CD4-positive, alpha-beta T cell treated with Interleukin-6 at 100 ng/mL for 8 hours (primary cell): ENCODE measurements around the gene NUBP1.

Source experiments
- DNase-seq: peaks from one replicate; pipeline ENCODE4 v3.0.0-alpha.2; 2020; ENCODE audit warnings: mixed read lengths, low spot score

The NUBP1 gene

DNA sequence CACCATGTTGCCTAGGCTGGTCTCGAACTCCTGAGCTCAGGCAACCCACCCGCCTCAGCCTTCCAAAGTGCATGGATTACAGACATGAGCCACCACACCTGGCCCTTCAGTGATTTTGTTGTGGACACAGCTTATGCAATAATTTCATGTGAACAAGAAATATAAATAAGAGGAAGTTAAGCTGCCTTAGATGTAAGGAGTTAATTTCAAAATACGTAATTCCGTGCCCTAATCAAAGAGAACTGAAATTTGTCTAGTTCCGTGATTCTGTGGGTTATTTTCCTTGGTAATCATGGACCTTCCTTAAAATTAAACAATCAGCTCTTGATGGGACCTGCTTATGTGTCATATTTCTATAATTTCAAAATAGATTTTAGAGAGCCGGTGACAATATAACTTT is 63.1 kb downstream of the NUBP1 start:
- DNase-seq, result no peak

DNA sequence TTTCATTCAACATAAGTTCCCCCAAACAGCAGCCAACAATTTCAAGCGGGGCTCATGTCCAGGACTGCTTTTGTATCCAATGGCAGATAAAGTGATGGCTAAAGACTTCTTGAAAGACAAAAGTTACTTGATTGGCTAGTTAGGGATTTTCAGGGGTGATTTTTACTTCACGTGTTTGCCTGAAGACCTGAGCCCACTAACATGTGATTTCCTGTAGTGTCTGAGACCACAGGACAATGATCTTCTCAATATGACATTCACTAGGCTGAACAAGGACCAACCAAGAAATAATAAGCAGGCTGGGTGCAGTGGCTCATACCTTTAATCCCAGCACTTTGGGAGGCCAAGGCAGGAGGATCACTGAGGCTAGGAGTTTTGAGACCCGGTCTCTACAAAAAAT is 64.6 kb downstream of the NUBP1 start:
- DNase-seq, result no peak

DNA sequence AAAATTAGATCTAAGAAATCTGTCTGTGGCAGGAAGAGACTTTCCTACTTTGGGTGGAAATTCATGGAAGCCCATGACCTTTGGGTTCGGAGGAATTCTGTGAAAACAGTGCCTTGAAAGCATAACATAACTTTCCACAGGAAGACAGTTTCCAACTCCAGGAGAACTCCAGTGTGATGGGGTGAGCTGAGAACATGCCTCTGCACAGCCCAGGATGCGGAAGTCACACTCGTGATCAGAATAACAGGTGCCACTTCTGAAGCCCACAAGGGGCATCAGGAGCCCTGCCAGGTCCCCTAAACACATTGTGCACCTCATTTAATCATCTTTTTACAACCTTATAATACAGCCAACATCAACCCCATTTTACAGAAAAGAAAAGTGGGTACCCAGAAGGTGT is 65.2 kb downstream of the NUBP1 start:
- no peak for DNase-seq

DNA sequence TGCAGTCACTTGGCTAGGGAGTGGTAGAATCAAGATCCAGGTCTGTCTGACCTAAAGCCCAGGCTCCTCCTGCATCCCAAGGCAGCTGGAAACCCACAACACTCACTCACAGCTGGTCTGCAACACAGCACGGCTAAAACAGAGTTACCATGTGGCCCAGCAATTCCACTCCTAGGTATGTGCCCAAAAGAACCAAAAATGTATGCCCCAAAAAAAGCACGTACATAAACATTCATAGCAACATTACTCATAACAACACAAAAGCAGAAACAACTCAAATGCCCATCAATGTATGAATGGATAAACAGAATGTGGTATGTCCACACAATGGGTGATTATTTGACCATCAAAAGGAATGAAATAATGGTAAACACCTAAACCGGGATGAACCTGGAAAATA is 66.1 kb downstream of the NUBP1 start:
- no peak for DNase-seq

DNA sequence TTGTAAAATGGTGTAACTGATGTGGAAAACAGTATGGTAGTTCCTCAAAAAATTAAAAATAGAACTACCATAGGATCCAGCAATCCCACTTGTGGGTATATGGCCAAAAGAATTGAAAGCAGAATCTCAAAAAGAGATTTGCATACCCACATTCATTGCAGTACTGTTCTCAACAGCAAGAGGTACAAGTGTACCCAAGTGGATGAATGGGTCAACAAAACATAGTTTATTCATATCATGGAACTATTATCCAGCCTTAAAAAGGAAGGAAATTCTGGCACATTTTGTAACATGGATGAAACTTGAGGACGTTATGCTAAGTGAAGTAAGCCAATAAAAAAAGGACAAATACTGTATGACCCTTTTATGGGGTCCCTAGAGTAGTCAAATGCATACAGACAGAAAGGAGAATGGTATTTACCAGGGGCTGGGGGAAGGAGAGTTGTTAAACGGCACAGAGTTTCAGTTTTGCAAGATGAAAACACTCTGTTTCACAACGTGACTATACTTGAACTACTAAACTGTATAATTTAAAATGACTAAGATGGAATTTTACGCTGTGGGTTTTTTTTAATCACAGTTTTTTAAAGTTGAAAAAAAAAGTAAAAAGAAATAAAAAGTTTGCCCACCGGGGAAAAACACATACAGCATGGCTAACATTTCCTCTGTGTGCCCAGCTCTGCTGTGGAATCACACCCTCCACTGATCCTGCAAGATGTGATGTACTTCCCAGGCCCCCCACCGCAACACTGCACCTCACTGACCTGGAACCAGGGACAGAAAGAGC is 68.9 kb downstream of the NUBP1 start:
- DNase-seq, result no peak

DNA sequence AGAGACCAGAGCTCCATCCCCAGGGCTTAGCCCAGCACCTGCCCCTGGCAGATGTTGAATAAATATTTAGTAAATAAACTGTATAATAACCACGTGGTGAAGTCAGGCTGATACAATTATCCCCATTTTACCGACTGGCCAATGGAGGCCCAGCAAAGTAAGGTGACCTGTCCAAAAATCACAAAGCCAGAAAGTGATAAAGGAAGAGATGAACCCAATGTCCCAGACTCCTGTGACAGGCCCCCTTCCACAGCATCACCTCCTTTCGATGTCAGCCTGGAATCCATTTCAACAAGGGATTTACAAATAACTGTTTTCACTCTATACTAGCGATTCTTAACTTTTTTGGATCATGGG is 69.4 kb downstream of the NUBP1 start:
- DNase-seq, result no peak

DNA sequence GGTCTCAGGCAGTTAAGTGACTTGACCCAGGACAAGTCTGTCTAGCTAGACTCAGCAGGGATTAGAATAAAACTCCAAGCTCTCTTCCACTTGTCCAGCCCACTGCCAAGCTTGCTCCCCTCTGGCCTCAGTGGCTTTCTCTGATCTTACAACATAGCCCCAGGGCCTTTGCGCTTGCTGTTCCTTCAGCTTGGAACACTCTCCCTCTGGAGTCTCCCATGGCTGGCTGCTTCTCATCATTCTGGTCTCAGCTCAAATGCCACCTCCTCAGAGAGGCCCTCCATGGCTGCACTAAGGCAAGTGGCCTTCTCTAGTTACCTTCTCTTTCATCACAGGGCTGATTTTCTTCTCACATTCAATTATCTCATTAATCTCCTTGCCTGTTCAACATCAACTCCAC is 73.9 kb downstream of the NUBP1 start:
- no peak for DNase-seq

DNA sequence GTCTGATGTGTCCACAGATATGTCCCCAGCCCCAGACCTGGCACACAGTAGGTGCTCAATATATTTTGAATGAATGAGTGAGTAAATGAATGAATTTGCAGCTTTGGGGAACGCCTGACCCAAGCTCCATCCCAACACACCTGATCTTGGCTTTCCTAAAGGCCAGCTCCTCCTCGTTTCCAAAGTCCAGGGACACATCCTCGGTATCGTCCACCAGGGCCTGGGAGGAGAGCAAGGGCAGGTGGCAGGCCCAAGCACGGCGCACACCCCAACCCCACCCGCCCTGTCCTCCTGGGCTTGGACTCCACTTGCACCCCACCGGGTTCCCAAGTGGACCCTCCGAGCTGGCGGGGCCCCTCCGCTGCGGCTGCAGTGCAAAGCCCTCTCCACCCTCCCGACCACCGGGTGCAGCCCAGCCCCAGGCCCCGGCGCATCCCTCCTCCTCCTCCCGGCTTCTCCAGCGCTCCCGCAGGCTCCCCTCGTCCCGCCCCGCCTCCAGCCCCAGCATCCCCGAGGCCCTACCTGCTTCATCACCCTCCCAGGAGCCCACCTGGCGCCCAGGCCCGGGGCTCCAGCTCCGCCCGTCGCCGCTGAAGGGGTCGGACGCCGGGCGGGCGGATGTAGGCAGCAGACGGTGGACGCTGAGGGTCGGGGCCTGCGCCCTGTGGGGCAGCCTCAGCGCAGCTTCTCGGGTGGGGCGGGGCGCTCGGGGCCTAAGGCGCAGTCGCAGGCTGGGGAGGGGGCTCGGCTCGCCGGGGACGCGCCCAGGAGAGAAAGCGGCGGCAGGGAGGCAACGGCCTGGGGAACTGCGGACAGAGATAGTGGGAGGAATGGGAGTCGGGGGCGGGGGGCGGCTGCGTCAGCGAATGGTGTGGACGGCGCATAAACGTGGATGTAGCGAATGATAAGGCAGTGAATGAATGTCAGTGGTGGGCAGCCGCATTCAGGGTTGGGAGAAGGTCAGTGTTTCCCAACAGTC is 74.6 kb downstream of the NUBP1 start, which contains the start of gene TVP23A:
TVP23A (minus strand) TSS at position 832 of the 979 bp plus-strand sequence; CDS start at position 531, 301 bp downstream.
- no peak for DNase-seq
